PC-9 (cell line): ENCODE measurements around the gene TMEM234. TPM values are rescaled to one million over a fixed set of nuclear protein-coding genes. Genes with fewer than 3 reads are reported as not detected.

ENCODE experiments used
- BruUV-seq: library from RNA; stranded (reverse); fragments of 400-500 nt; replicated peaks from 2 replicates; lab custom pipeline; 2021; lab: Mats Ljungman, UMichigan
- CTCF ChIA-PET: fragments of 300-600 bp; sonication (Branson Sonifier 250); formaldehyde crosslinking; loops from one replicate; lab custom pipeline; 2022; ENCODE audit warnings: antibody characterized with exemption; lab: Charles Lee
- POLR2A ChIA-PET: fragments of 300-600 bp; sonication (Branson Sonifier 250); formaldehyde crosslinking; loops from one replicate; lab custom pipeline; 2022; ENCODE audit warnings: antibody characterized with exemption; ENCODE audit not compliant: unreplicated experiment; lab: Charles Lee
- DNase-seq, 2 experiments: peaks; one replicate each; pipeline versions ENCODE4 v3.0.0 to v3.0.0-alpha.2; 2015 to 2022; ENCODE audit warnings: mixed read lengths in 1 of 2
- H2AFZ ChIP-seq: fragments of 200-600 bp; sonication (generic); 2 replicates; pipeline ENCODE4 v1.8.1; 2017; ENCODE audit warnings: antibody characterized with exemption
- H3F3A ChIP-seq: fragments of 200-600 bp; sonication (generic); 2 replicates; pipeline ENCODE4 v1.8.1; 2017; ENCODE audit warnings: antibody characterized with exemption, mild to moderate bottlenecking, low read depth; ENCODE audit not compliant: insufficient read depth
- H3K27ac ChIP-seq: fragments of 200-600 bp; sonication (generic); 2 replicates; pipeline ENCODE4 v1.6.1; 2016; ENCODE audit warnings: mixed run types
- H3K27me3 ChIP-seq: fragments of 200-600 bp; sonication (generic); 2 replicates; pipeline ENCODE4 v1.6.1; 2016; ENCODE audit warnings: low read depth, mixed run types; ENCODE audit not compliant: insufficient read depth
- H3K36me3 ChIP-seq: fragments of 200-600 bp; sonication (generic); 2 replicates; pipeline ENCODE4 v1.6.1; 2016; ENCODE audit warnings: low read depth, mixed run types
- H3K4me1 ChIP-seq: fragments of 200-600 bp; sonication (generic); replicated peaks from 2 replicates; pipeline ENCODE4 v1.6.1; 2016; ENCODE audit warnings: mixed run types; ENCODE audit not compliant: insufficient read depth
- H3K4me2 ChIP-seq: fragments of 200-600 bp; sonication (generic); 2 replicates; pipeline ENCODE4 v1.6.1; 2017; ENCODE audit warnings: mixed run types
- H3K4me3 ChIP-seq: fragments of 200-600 bp; sonication (generic); 2 replicates; pipeline ENCODE4 v1.6.1; 2016; ENCODE audit warnings: mixed run types
- H3K79me2 ChIP-seq: fragments of 200-600 bp; sonication (generic); 2 replicates; pipeline ENCODE4 v1.6.1; 2017; ENCODE audit warnings: low read depth, mixed run types
- H3K9me2 ChIP-seq: fragments of 200-600 bp; sonication (generic); 2 replicates; pipeline ENCODE4 v1.8.1; 2017; ENCODE audit warnings: mild to moderate bottlenecking; ENCODE audit not compliant: insufficient read depth
- H3K9me3 ChIP-seq: fragments of 200-600 bp; sonication (generic); 2 replicates; pipeline ENCODE4 v1.8.1; 2016; ENCODE audit warnings: low read depth; ENCODE audit not compliant: insufficient read depth
- H4K20me1 ChIP-seq: fragments of 200-600 bp; sonication (generic); 2 replicates; pipeline ENCODE4 v1.8.1; 2017; ENCODE audit not compliant: insufficient read depth
- CTCF ChIP-seq: fragments of 200-600 bp; sonication (generic); conservative IDR thresholded peaks from 2 replicates; pipeline ENCODE4 v1.6.1; 2017; ENCODE audit warnings: mixed run types, antibody characterized with exemption, mild to moderate bottlenecking, moderate library complexity
- EZH2 ChIP-seq: fragments of 200-600 bp; sonication (generic); IDR thresholded peaks from 2 replicates; pipeline ENCODE4 v1.8.0; 2017; ENCODE audit warnings: antibody characterized with exemption, low read depth
- intact Hi-C: fragments of 100-400 bp; cut with micrococcal nuclease; formaldehyde crosslinking; loops from one replicate; pipeline ENCODE4 v1.10.0; 2022; ENCODE audit not compliant: unreplicated experiment
- total RNA-seq: library from RNA; stranded (reverse); gene quantifications from 2 replicates; pipeline ENCODE4 v1.2.3, GENCODE V29; 2021

Gene TMEM234
- total RNA-seq, 1 experiment from 2014 or later: 14.1 TPM

GRCh38 chr1:32194984-32195383 is 27.2 kb downstream of the TMEM234 start:
- no peaks in the 10 kb centered on the region for H3K9me2 ChIP-seq
- peaks cover 44% of the 10 kb centered on the region; the same call in 1 of the 2 replicates for H3F3A ChIP-seq
- CTCF ChIA-PET: no interaction called here
- peaks cover 7% of the 10 kb centered on the region for H4K20me1 ChIP-seq
- H3K27ac ChIP-seq: no peak overlapping the region
- peaks cover 40% of the 10 kb centered on the region for H3K36me3 ChIP-seq
- BruUV-seq: no TSS peak
- no peak for TF ChIP-seq EZH2
- TF ChIP-seq CTCF: no peak
- DNase-seq: peak in 1 of 2 experiments; percentile 16
- no peaks in the 10 kb centered on the region for H3K4me1 ChIP-seq
- POLR2A ChIA-PET: no interaction called here
- no peaks in the 10 kb centered on the region for H3K27me3 ChIP-seq
- H2AFZ ChIP-seq: no peak overlapping the region
- intact Hi-C loops: no loop called here
- H3K9me3 ChIP-seq: no peaks in the 10 kb centered on the region
- no peak overlapping the region for H3K4me3 ChIP-seq
- no peak overlapping the region for H3K4me2 ChIP-seq
- no peaks in the 10 kb centered on the region for H3K79me2 ChIP-seq

GRCh38 chr1:32192220-32192948 is 29.8 kb downstream of the TMEM234 start:
- CTCF ChIA-PET: no interaction called here
- BruUV-seq: no TSS peak

GRCh38 chr1:32187850-32188249 is 34.3 kb downstream of the TMEM234 start:
- BruUV-seq: no TSS peak
- no peaks in the 10 kb centered on the region for H3K9me3 ChIP-seq
- CTCF ChIA-PET: no interaction called here
- H3K27ac ChIP-seq: no peak overlapping the region
- peaks cover 79% of the 10 kb centered on the region for H3K36me3 ChIP-seq
- POLR2A ChIA-PET: no interaction called here
- peaks cover 37% of the 10 kb centered on the region for H3K79me2 ChIP-seq
- H3K27me3 ChIP-seq: no peaks in the 10 kb centered on the region
- H3K4me3 ChIP-seq: no peak overlapping the region
- H3K4me1 ChIP-seq: no peaks in the 10 kb centered on the region
- no peak overlapping the region for H2AFZ ChIP-seq
- H3K9me2 ChIP-seq: no peaks in the 10 kb centered on the region
- no peak for DNase-seq
- no peak overlapping the region for H3K4me2 ChIP-seq
- no peaks in the 10 kb centered on the region; the same call in 1 of the 2 replicates for H3F3A ChIP-seq
- H4K20me1 ChIP-seq: peaks cover 20% of the 10 kb centered on the region
- TF ChIP-seq CTCF (no peak), EZH2 (no peak)
- intact Hi-C loops: no loop called here

More at GRCh38 chr1:32192220-32192948, 29.8 kb downstream of the TMEM234 start:
- Histone ChIP-seq H4K20me1 (peaks cover 7% of the 10 kb centered on the region), H3K27ac (no peak overlapping the region), H3K79me2 (0 out of 2 replicates have a peak, but pooled peaks cover 2% of the 10 kb centered on the region), H3F3A (peaks cover 20% of the 10 kb centered on the region; the same call in 1 of the 2 replicates), H3K27me3 (no peaks in the 10 kb centered on the region), H3K4me2 (no peak overlapping the region), H3K4me3 (no peak overlapping the region), H3K36me3 (peaks cover 58% of the 10 kb centered on the region), H3K4me1 (no peaks in the 10 kb centered on the region), H3K9me2 (no peaks in the 10 kb centered on the region), H2AFZ (no peak overlapping the region), H3K9me3 (no peaks in the 10 kb centered on the region)
- TF ChIP-seq CTCF (no peak), EZH2 (no peak)
- intact Hi-C loops: no loop called here
- no peak for DNase-seq
- POLR2A ChIA-PET: no interaction called here
